Endothelial cell of umbilical vein (primary cell): ENCODE data around the gene STARD13. TPM values are rescaled to one million over a fixed set of nuclear protein-coding genes. Genes with fewer than 3 reads are reported as not detected.

Source experiments
- BruUV-seq: library from RNA; stranded (reverse); fragments of 400-500 nt; replicated peaks from 2 replicates; lab custom pipeline; 2021; lab: Mats Ljungman, UMichigan
- CTCF ChIA-PET: fragments of 300-600, 350-600 bp; sonication (Branson Sonifier 250); formaldehyde crosslinking; loops from one replicate; lab custom pipeline; 2021; ENCODE audit warnings: antibody characterized with exemption, inconsistent platforms; lab: Charles Lee
- POLR2A ChIA-PET: fragments of 300-600, 350-600 bp; sonication (Branson Sonifier 250); formaldehyde crosslinking; loops from one replicate; lab custom pipeline; 2021; ENCODE audit warnings: antibody characterized with exemption, inconsistent platforms; lab: Charles Lee
- DNase-seq: peaks from one replicate; pipeline ENCODE4 v3.0.0-alpha.2; 2011; ENCODE audit warnings: low read depth, low spot score
- FAIRE-seq: peaks from 2 replicates; lab custom pipeline; 2011; peaks lifted over from hg19 to GRCh38; lab: Jason Lieb, UNC
- H2AFZ ChIP-seq: 2 replicates; pipeline ENCODE4 v1.6.0; 2012; ENCODE audit warnings: low read depth, low read length, control low read depth, inconsistent platforms
- H3K27ac ChIP-seq: 2 replicates; pipeline ENCODE4 v1.5.1; 2011; ENCODE audit warnings: low read depth, mild to moderate bottlenecking, control low read depth, low read length, moderate library complexity; ENCODE audit not compliant: insufficient read depth
- H3K27me3 ChIP-seq, 2 experiments: 2 replicates each; pipeline versions ENCODE4 v1.6.0 to v1.6.1; 2011; ENCODE audit warnings: low read length in 2 of 2, mixed read lengths in 1 of 2; ENCODE audit not compliant: control insufficient read depth in 2 of 2, insufficient read depth in 2 of 2
- H3K36me3 ChIP-seq, 2 experiments: 2 replicates in 1 of 2; 3 replicates in 1 of 2; pipeline ENCODE4 v1.5.1; 2011; ENCODE audit warnings: low read length in 2 of 2, mild to moderate bottlenecking in 1 of 2, moderate library complexity in 1 of 2; ENCODE audit not compliant: control insufficient read depth in 2 of 2, insufficient read depth in 2 of 2; ENCODE audit errors: extremely low read depth in 1 of 2
- H3K4me1 ChIP-seq: 3 replicates; pipeline ENCODE4 v1.5.1; 2011; ENCODE audit warnings: mild to moderate bottlenecking, low read length; ENCODE audit not compliant: control insufficient read depth, insufficient read depth; ENCODE audit errors: extremely low read depth
- H3K4me2 ChIP-seq: 2 replicates; pipeline ENCODE4 v1.6.1; 2011; ENCODE audit warnings: low read length, control low read depth, mixed read lengths; ENCODE audit not compliant: insufficient read depth
- H3K4me3 ChIP-seq, 3 experiments: fragments of 200-600 bp in 1 of 3; sonication (generic), shearing (Covaris generic) in 1 of 3; replicated peaks in 1 of 3; 2 replicates each; pipeline ENCODE4 v1.5.1; 2011 to 2016; ENCODE audit warnings: control low read depth in 3 of 3, low read length in 3 of 3, mild to moderate bottlenecking in 2 of 3, inconsistent platforms in 1 of 3, low read depth in 1 of 3, moderate library complexity in 1 of 3; ENCODE audit not compliant: insufficient read depth in 1 of 3
- H3K79me2 ChIP-seq: 2 replicates; pipeline ENCODE4 v1.6.0; 2012; ENCODE audit warnings: low read length, inconsistent platforms; ENCODE audit not compliant: control insufficient read depth, insufficient read depth
- H3K9ac ChIP-seq: replicated peaks from 2 replicates; pipeline ENCODE3; 2011; ENCODE audit warnings: low read length, control low read depth; ENCODE audit not compliant: insufficient read depth; ENCODE audit errors: extremely low read depth
- H3K9me1 ChIP-seq: replicated peaks from 3 replicates; pipeline ENCODE4 v1.6.0; 2011; ENCODE audit warnings: mild to moderate bottlenecking, low read length; ENCODE audit not compliant: control insufficient read depth, insufficient read depth; ENCODE audit errors: extremely low read depth
- H3K9me3 ChIP-seq: replicated peaks from 2 replicates; pipeline ENCODE4 v1.5.1; 2012; ENCODE audit warnings: low read length, inconsistent platforms; ENCODE audit not compliant: control insufficient read depth, insufficient read depth
- H4K20me1 ChIP-seq: replicated peaks from 2 replicates; pipeline ENCODE3; 2011; ENCODE audit warnings: mild to moderate bottlenecking, low read length; ENCODE audit not compliant: control insufficient read depth, insufficient read depth; ENCODE audit errors: extremely low read depth
- CTCF ChIP-seq, 2 donors: IDR thresholded peaks; 1 replicate in 1 of 2; 2 replicates in 1 of 2; pipeline ENCODE4 v1.5.1; 2011; ENCODE audit warnings: low read length in 2 of 2, mild to moderate bottlenecking in 2 of 2, moderate library complexity in 2 of 2, control low read depth in 1 of 2, inconsistent platforms in 1 of 2, low read depth in 1 of 2; ENCODE audit not compliant: insufficient read depth in 1 of 2; ENCODE audit errors: extremely low read depth in 1 of 2
- GATA2 ChIP-seq: IDR thresholded peaks from 2 replicates; pipeline ENCODE4 v1.7.0; 2011; ENCODE audit warnings: low read depth, mild to moderate bottlenecking, moderate library complexity, mixed read lengths, low read length; ENCODE audit not compliant: insufficient read length, insufficient read depth
- JUN ChIP-seq: IDR thresholded peaks from 2 replicates; pipeline ENCODE4 v1.6.1; 2011; ENCODE audit warnings: borderline replicate concordance, low read depth; ENCODE audit not compliant: insufficient read length, insufficient read depth
- POLR2AphosphoS5 ChIP-seq: IDR thresholded peaks from 2 replicates; pipeline ENCODE4 v1.6.1; 2012; ENCODE audit warnings: low read depth, mild to moderate bottlenecking, control low read depth, low read length, moderate library complexity; ENCODE audit not compliant: insufficient read depth
- dilution Hi-C: fragments of 300-500 bp; cut with MboI; formaldehyde crosslinking; loops from one replicate; pipeline ENCODE4 v1.15.0; 2019; ENCODE audit warnings: low sequenced_read_pairs; ENCODE audit not compliant: extremely low pct_ligation_motif_present
- intact Hi-C: fragments of 100-400 bp; cut with micrococcal nuclease; formaldehyde crosslinking; loops from one replicate; pipeline ENCODE4 v1.10.0; 2022
- polyA plus RNA-seq, 4 experiments: library from polyadenylated mRNA; depleted of rRNA in 3 of 4; stranded (reverse) in 3 of 4; unstranded in 1 of 4; fragments of >200 nt; gene quantifications; 2 replicates each; pipeline versions ENCODE4 v1.2.1 to v1.2.3, GENCODE V29; 2011 to 2012; ENCODE audit warnings: missing spikeins in 1 of 4
- total RNA-seq: library from RNA; stranded (reverse); gene quantifications from 2 replicates; pipeline ENCODE4 v1.2.3, GENCODE V29; 2021

Gene STARD13
- total and polyA plus RNA-seq, 2 donors (not counting 3 experiments of a cell fraction or from before 2014, with no cell fraction given) = 11.0 to 47.7 TPM

- H2AFZ ChIP-seq = no peak overlapping the region
- H3K9ac ChIP-seq = peak overlapping the region; percentile 11
- no peaks in the 10 kb centered on the region for H3K27me3 ChIP-seq
- H3K9me3 ChIP-seq = peaks cover 3% of the 10 kb centered on the region
- TF ChIP-seq JUN (no peak), POLR2AphosphoS5 (no peak), GATA2 (no peak), CTCF (IDR thresholded peaks at IDR 0.05; ENCODE audit: extremely low read depth in 1 of 2, insufficient read depth in 1 of 2, low read depth in 1 of 2, low read length in 2 of 2) (peak; percentile 65 to 70)
- peak overlapping the region; percentile 11 for H3K4me2 ChIP-seq
- peaks cover 82% of the 10 kb centered on the region for H3K79me2 ChIP-seq
- no peaks in the 10 kb centered on the region for H3K9me1 ChIP-seq
- BruUV-seq = no TSS peak
- peaks cover 0 to 2% of the 10 kb centered on the region in 2 experiments for H3K36me3 ChIP-seq
- no peaks in the 10 kb centered on the region for H4K20me1 ChIP-seq
- H3K27ac ChIP-seq = peak overlapping the region; percentile 46
- POLR2A ChIA-PET = no interaction called here
- H3K4me1 ChIP-seq = peaks cover 31% of the 10 kb centered on the region
- dilution Hi-C loops = no loop called here
- intact Hi-C loops = loop anchor here (1.0 to 5.0 kb wide), 7 partner anchors 56 to 642 kb away; partner anchors contain the start of genes PDS5B and STARD13
- H3K4me3 ChIP-seq = no peak overlapping the region
- CTCF ChIA-PET = interaction anchor here (0.6 to 6.8 kb wide), 33 partner anchors 8 to 314 kb away, joined by 3 to 47 read pairs (median 4); partner anchors contain the start of gene STARD13
- FAIRE-seq (peak; percentile 53), DNase-seq (peak; percentile 71)
Measured at GRCh38 chr13:33228648-33229445, 56.7 kb downstream of the STARD13 start.
